ENCODE data around the gene PLSCR1. TPM values are rescaled to one million over a fixed set of nuclear protein-coding genes. Genes with fewer than 3 reads are reported as not detected.

PLSCR1 gene
- total and polyA plus RNA-seq, 2 of the 4 experiments (the other 2 are of a cell fraction) = 5.6 to 13.2 TPM

GRCh38 chr3:146559388-146559787 lies 15.0 kb upstream of the PLSCR1 start:
- POLR2A ChIA-PET (ENCODE audit: unreplicated experiment) = no interaction called here
- ATAC-seq (ENCODE audit: low read depth) (no peak), DNase-seq (no peak)
- Histone ChIP-seq H4K5ac (ENCODE audit: low read depth, low read length) (no peak overlapping the region), H3K4ac (ENCODE audit: low read depth, low read length) (no peak overlapping the region), H3K4me2 (ENCODE audit: low read depth, low read length) (no peak overlapping the region), H2BK20ac (ENCODE audit: low read depth, low read length) (no peak overlapping the region), H2AFZ (replicated peaks; ENCODE audit: low read length, poor library complexity) (no peak overlapping the region), H2AK5ac (ENCODE audit: low read depth, low read length) (no peak overlapping the region), H3K9me3 (ENCODE audit: control insufficient read depth, insufficient read depth, low read length) (no peaks in the 10 kb centered on the region), H2BK120ac (ENCODE audit: low read depth, low read length) (no peak overlapping the region), H2BK15ac (ENCODE audit: low read depth, low read length) (no peak overlapping the region), H4K20me1 (ENCODE audit: insufficient read depth, low read length) (no peaks in the 10 kb centered on the region), H3K14ac (replicated peaks; ENCODE audit: low read depth, low read length) (no peak overlapping the region), H3K23ac (ENCODE audit: low read depth, low read length) (no peak overlapping the region), H3K9me1 (ENCODE audit: insufficient read depth, low read length) (no peaks in the 10 kb centered on the region), H3K56ac (ENCODE audit: extremely low read depth, insufficient read depth, low read length) (no peak overlapping the region), H4K8ac (ENCODE audit: low read depth in 2 of 2, low read length in 2 of 2) (no peak overlapping the region), H3K4me1 (ENCODE audit: control insufficient read depth, insufficient read depth, low read length) (no peaks in the 10 kb centered on the region), H3K36me3 (ENCODE audit: control insufficient read depth, insufficient read depth, low read length) (no peaks in the 10 kb centered on the region; the same call in 1 of the 2 replicates), H3K79me1 (ENCODE audit: low read depth in 1 of 2, low read length in 2 of 2) (no peaks in the 10 kb centered on the region), H4K91ac (ENCODE audit: insufficient read depth, low read depth, low read length) (no peak overlapping the region), H2AK9ac (replicated peaks; ENCODE audit: low read depth, low read length, poor library complexity) (no peak overlapping the region), H3K18ac (ENCODE audit: low read depth, low read length) (no peak overlapping the region), H3K4me3 (ENCODE audit: insufficient read depth, low read depth, low read length) (no peak overlapping the region), H3K27me3 (ENCODE audit: control insufficient read depth, insufficient read depth, low read length) (no peaks in the 10 kb centered on the region; the same call in 1 of the 2 replicates), H3K9ac (ENCODE audit: low read depth, low read length) (no peak overlapping the region), H3K27ac (ENCODE audit: insufficient read depth, low read length) (no peak overlapping the region), H2BK5ac (ENCODE audit: low read depth, low read length, poor library complexity, severe bottlenecking) (no peak overlapping the region)
- CTCF ChIA-PET = no interaction called here
- BruUV-seq (replicated peaks) = no TSS peak
- TF ChIP-seq FOS (IDR thresholded peaks at IDR 0.05; ENCODE audit: low read depth, low read length) (no peak), SMC3 (IDR thresholded peaks at IDR 0.05; ENCODE audit: low read depth, low read length) (no peak), CHD1 (IDR thresholded peaks at IDR 0.05; ENCODE audit: low read depth, low read length) (no peak), CTCF (conservative IDR thresholded peaks at IDR 0.05; ENCODE audit: low read depth, low read length) (no peak)
- in situ Hi-C loops (cut with MboI; ENCODE audit: low sequenced_read_pairs) (no loop called here), intact Hi-C loops (cut with micrococcal nuclease) (no loop called here), dilution Hi-C loops (cut with HindIII; ENCODE audit: low sequenced_read_pairs, unreplicated experiment) (no loop called here)
- WGBS, 2 experiments (ENCODE audit: extremely low coverage in 2 of 2, insufficient read length in 1 of 2) = 94% methylated on average over 2 of the region's 3 CpGs; no CpG with 5 or more reads in 1 of the 2 experiments

Data from IMR-90 (cell line).